Mononuclear cell (primary cell): ENCODE measurements around the gene SVIL. TPM values are rescaled to one million over a fixed set of nuclear protein-coding genes. Genes with fewer than 3 reads are reported as not detected.
"Not testable (repeated sequence)": the region's sequence is repeated elsewhere in the genome, so short reads cannot be mapped to it uniquely, and the experiment has no call there.

ENCODE experiments used
- H3K27me3 ChIP-seq: 2 replicates; pipeline ENCODE4 v1.6.0; 2011; ENCODE audit warnings: low read length, control low read depth; ENCODE audit not compliant: insufficient read depth
- H3K4me1 ChIP-seq: 2 replicates; pipeline ENCODE4 v1.5.1; 2011; ENCODE audit warnings: mild to moderate bottlenecking, low read length, control low read depth; ENCODE audit not compliant: insufficient read depth
- H3K4me3 ChIP-seq: 2 replicates; pipeline ENCODE4 v1.5.1; 2011; ENCODE audit warnings: mild to moderate bottlenecking, low read length, moderate library complexity
- H3K9me3 ChIP-seq: 2 replicates; pipeline ENCODE4 v1.5.1; 2011; ENCODE audit warnings: low read depth, mild to moderate bottlenecking, control low read depth, low read length
- total RNA-seq: library from RNA; depleted of rRNA; stranded (reverse); fragments of >200 nt; gene quantifications from one replicate; pipeline ENCODE4 v1.2.3, GENCODE V29; 2012

SVIL gene
- total RNA-seq, 1 donor, result 39.5 TPM

DNA sequence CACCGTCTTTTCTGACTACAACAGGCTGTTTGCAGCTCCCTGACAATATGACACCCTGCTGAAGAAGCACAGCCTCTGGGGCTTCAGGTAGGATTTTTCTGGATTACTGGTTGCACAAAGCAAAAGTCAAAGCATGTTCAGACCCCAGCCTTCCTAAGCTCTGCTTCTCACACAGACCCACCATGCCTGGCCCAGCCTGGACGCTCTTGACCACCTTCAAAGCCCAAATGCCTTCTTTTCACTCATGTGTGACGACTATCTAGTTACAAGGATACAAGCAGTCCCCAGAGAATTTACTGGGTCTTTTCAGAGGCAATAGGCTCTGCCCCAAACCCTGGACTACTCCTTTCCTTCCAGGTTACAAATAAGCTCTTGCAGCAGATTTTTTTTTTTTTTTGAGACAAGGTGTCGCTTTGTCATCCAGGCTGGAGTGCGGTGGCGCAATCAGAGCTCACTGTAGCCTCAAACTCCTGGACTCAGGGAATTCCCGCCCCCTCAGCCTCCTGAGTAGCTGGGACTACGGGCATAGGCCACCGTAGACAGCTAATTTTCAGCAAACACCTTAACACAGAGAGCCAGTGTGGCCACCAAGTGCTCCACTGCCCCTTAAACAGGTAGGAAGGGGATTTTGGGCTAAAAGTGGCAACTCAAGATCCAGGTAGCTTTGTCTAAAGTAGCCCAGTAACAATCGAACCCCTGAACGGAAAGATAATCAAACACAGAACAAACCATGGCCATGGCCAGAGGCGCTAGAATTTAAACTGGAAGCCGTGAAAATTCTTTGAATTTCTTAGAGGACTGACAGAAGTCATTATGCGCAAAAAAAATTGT lies 16.2 kb downstream of the SVIL start:
- H3K4me1 ChIP-seq, result peaks cover under 1% of the 10 kb centered on the region
- H3K4me3 ChIP-seq, result no peak overlapping the region
- H3K9me3 ChIP-seq, result no peaks in the 10 kb centered on the region
- H3K27me3 ChIP-seq, result no peaks in the 10 kb centered on the region

DNA sequence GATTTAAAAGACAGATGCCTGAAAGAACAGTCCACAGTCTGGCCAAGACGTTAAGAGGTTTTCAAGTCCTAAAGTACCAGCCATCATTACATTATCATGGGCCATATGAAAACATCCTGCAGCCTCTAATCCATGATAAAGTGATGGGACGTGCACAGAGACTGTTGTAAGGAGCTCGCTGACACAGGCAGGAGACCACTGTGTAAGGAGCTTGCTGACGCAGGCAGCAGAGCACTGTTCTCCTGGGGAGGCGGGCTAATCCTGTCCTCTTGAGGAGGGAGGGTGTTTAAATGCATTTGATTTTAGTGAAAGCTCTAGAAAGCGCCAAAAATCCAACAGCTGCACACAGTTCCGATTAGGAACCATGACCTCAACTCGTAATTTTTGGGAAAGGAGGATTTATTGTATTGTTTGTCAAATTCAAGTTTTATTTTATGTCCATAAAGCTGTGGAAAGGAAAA lies 16.9 kb downstream of the SVIL start:
- Histone ChIP-seq H3K4me3 (no peak overlapping the region), H3K27me3 (no peaks in the 10 kb centered on the region), H3K9me3 (no peaks in the 10 kb centered on the region), H3K4me1 (no peaks in the 10 kb centered on the region)

DNA sequence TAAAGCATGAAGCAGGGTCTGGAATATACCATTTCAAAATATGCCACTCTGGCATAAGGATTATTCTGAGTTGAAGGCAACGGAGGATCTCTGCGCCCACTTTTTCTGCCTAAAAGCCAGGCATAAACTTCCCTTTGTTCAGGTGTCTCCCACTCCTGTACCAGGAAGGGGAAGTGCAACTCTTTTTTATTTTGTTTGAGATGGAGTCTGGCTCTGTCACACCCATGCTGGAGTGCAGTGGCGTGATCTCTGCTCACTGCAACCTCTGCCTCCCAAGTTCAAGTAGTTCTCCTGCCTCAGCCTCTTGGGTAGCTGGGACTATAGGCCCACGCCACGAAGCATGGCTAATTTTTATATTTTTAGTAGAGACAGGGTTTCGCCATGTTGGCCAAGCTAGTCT lies 18.2 kb downstream of the SVIL start:
- Histone ChIP-seq H3K9me3 (no peaks in the 10 kb centered on the region), H3K4me1 (no peaks in the 10 kb centered on the region), H3K4me3 (no peak overlapping the region), H3K27me3 (no peaks in the 10 kb centered on the region)

- Histone ChIP-seq H3K9me3 (no peaks in the 10 kb centered on the region), H3K27me3 (no peaks in the 10 kb centered on the region), H3K4me1 (no peaks in the 10 kb centered on the region), H3K4me3 (no peak overlapping the region)
These were observed 19.6 kb downstream of the SVIL start for GRCh38 chr10:29615195-29615594.

DNA sequence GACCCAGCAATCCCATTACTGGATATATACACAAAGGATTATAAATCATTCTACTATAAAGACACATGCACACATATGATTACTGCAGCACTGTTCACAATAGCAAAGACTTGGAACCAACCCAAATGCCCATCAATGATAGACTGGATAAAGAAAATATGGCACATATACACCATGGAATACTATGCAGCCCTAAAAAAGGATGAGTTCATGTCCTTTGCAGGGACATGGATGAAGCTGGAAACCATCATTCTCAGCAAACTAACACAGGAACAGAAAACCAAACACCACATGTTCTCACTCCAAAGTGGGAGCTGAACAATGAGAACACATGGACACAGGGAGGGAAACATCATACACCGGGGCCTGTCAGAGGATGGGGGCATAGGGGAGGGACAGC lies 20.5 kb downstream of the SVIL start:
- H3K27me3 ChIP-seq, H3K4me3 ChIP-seq, H3K9me3 ChIP-seq, H3K4me1 ChIP-seq: not testable (repeated sequence)

DNA sequence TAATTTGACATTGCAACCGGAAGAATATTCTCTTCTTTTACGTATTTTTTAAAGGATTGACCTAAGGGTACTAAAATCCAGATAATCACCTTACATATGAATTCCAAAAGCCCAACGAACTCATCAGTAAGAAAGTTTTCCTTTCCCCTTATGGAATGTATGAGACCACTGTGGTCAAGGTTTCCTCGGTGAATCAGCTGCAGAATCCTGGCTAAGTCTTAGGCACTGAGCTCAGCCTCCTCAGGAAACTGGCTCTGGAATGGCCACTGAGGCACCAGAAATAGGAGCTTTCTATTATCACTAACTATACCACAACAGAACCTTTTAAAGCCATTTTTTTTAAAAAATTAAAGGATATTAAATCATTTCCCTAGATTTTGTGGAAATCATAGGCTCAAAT lies 21.0 kb downstream of the SVIL start:
- no peaks in the 10 kb centered on the region for H3K27me3 ChIP-seq
- no peaks in the 10 kb centered on the region for H3K9me3 ChIP-seq
- H3K4me1 ChIP-seq, result no peaks in the 10 kb centered on the region
- no peak overlapping the region for H3K4me3 ChIP-seq

DNA sequence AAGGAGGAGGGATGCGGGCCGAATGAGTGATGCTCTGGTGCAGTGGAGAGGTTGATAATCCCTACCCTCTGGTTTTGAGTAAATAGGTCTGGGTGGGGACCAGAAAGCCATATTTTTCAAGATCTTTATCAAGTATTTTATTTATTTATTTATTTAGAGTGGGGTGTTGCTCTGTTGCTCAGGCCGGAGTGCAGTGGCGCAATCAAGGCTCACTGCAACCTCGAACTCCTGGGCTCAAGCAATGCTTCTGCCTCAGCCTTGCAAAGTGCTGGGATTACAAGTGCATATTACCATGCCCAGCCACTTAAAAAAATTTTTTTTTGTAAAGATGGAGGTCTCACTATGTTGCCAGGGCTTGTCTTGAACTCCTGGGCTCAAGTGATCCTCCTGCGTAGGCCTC lies 21.6 kb downstream of the SVIL start:
- H3K4me3 ChIP-seq, result no peak overlapping the region
- no peaks in the 10 kb centered on the region for H3K4me1 ChIP-seq

DNA sequence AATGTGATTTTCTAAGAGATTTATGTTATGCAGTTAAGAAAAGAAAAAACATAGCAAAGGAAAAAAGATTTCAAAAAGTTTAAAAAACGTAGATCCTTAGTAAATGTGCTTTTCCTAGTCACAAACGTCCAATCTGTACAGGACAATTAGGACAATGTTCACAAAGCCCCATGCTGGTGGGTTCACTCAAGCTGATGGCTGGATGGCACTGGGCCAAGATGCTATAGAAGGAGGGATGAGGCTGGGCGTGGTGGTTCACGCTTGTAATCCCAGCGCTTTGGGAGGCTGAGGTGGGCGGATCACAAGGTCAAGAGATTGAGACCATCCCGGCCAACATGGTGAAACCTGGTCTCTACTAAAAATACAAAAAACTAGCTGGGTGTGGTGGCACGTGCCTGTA lies 22.1 kb downstream of the SVIL start:
- Histone ChIP-seq H3K27me3 (no peaks in the 10 kb centered on the region), H3K4me3 (no peak overlapping the region), H3K9me3 (no peaks in the 10 kb centered on the region), H3K4me1 (no peaks in the 10 kb centered on the region)

More for the DNA sequence above, 21.6 kb downstream of the SVIL start:
- Histone ChIP-seq H3K9me3 (no peaks in the 10 kb centered on the region), H3K27me3 (no peaks in the 10 kb centered on the region)

DNA sequence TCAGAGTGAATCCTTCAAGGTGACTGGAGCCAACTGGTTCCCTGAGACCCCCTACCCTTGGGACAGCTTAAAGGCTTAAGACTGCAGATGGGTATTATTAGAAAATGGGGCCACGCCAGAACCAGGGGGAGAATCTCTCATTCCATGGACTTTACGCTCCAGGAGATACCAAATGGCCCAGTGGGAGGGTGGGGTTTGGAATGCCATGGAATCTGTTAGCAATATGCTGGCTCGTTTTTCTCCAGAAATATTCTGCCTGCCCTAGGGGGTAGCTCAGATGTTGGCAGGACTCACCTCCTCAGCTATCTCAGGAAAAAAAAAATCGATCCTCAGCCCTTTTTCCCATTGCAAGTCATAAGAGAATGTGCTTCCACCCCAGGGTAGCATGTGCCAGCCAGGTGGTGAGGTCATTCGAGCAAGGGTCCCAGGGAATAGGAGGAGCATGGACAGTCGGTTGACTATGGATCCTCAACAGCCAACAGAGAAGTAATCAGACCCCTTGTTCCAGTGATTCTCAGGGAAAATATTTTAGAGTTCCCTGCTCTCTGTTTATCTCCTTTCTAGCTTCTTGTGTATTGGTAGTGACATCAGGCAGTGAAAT lies 22.9 kb downstream of the SVIL start:
- Histone ChIP-seq H3K27me3 (no peaks in the 10 kb centered on the region), H3K9me3 (no peaks in the 10 kb centered on the region), H3K4me1 (no peaks in the 10 kb centered on the region), H3K4me3 (no peak overlapping the region)

GRCh38 chr10:29610876-29611647 lies 23.7 kb downstream of the SVIL start:
- Histone ChIP-seq H3K4me3 (no peak overlapping the region), H3K9me3 (no peaks in the 10 kb centered on the region), H3K27me3 (no peaks in the 10 kb centered on the region)

GRCh38 chr10:29610331-29610730 lies 24.4 kb downstream of the SVIL start:
- H3K4me1 ChIP-seq, H3K9me3 ChIP-seq, H3K4me3 ChIP-seq, H3K27me3 ChIP-seq: not testable (repeated sequence)

More at GRCh38 chr10:29610876-29611647, 23.7 kb downstream of the SVIL start:
- H3K4me1 ChIP-seq, result no peaks in the 10 kb centered on the region

DNA sequence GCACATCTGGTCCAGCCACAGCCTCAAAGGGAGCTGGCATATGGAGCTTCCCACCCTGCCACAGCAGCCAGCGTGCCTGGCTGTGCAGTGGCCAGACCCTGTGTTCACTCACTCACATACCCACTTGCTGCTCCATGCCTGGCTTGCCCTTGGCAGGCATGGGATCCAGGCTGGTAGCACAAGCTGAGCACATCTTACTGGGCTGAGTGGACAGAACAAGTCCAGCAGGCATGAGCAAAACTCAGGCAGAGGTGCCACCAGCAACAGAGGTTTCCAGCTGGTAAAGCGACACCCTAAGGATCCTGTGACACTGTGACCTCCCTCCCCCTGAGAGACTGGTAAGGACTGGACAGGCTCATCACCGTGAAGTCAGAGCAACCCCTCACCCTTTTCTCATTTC lies 25.1 kb downstream of the SVIL start:
- no peaks in the 10 kb centered on the region for H3K4me1 ChIP-seq
- no peak overlapping the region for H3K4me3 ChIP-seq
- H3K9me3 ChIP-seq, result no peaks in the 10 kb centered on the region
- no peaks in the 10 kb centered on the region for H3K27me3 ChIP-seq

GRCh38 chr10:29608476-29609301 lies 26.1 kb downstream of the SVIL start:
- Histone ChIP-seq H3K9me3 (no peaks in the 10 kb centered on the region), H3K27me3 (no peaks in the 10 kb centered on the region), H3K4me3 (no peak overlapping the region), H3K4me1 (peaks cover 10% of the 10 kb centered on the region)

- H3K9me3 ChIP-seq, result no peaks in the 10 kb centered on the region
- peaks cover 16% of the 10 kb centered on the region for H3K4me1 ChIP-seq
- no peaks in the 10 kb centered on the region for H3K27me3 ChIP-seq
- H3K4me3 ChIP-seq, result no peak overlapping the region
These were observed 26.7 kb downstream of the SVIL start for GRCh38 chr10:29608062-29608461.
